ENCODE measurements around the gene RND3.

- TF ChIP-seq CTCF (conservative IDR thresholded peaks at IDR 0.05; ENCODE audit: low read length): no peak
- TF ChIP-seq EZH2phosphoT487 (IDR thresholded peaks at IDR 0.05; ENCODE audit: borderline replicate concordance, low read depth, low read length): no peak
These were observed 13.7 kb downstream of the RND3 start for GRCh38 chr2:150473767-150474166.
